Erythroblast (primary cell): ENCODE data around the gene FRRS1L.

Source experiments
- DNase-seq, 2 experiments: peaks; one replicate each; lab custom pipeline; 2025; lab: John Stamatoyannopoulos, UW
- GATA1 ChIP-seq: IDR thresholded peaks from 2 replicates; pipeline ENCODE4 v1.6.1; 2011; ENCODE audit warnings: low read depth, mild to moderate bottlenecking, control low read depth, low read length, moderate library complexity
- POLR2A ChIP-seq: IDR thresholded peaks from 2 replicates; pipeline ENCODE4 v1.6.1; 2011; ENCODE audit warnings: mild to moderate bottlenecking, low read length

FRRS1L gene

GRCh38 chr9:109166771-109167601 is at the start of gene FRRS1L:
FRRS1L (minus strand) TSS chr9:109167249; CDS start chr9:109167138, 111 bp downstream.
- peak; percentile 62 to 65 for DNase-seq
- TF ChIP-seq POLR2A (no peak), GATA1 (no peak)

- no peak for DNase-seq
- no peak for TF ChIP-seq POLR2A
- no peak for TF ChIP-seq GATA1
Measured at GRCh38 chr9:109214414-109214813, 47.4 kb upstream of the FRRS1L start.

- TF ChIP-seq GATA1 (no peak), POLR2A (no peak)
- no peak for DNase-seq
Measured at GRCh38 chr9:109213285-109214121, 46.5 kb upstream of the FRRS1L start.

GRCh38 chr9:109212768-109213167 is 45.7 kb upstream of the FRRS1L start:
- no peak for DNase-seq

GRCh38 chr9:109206670-109207069 is 39.6 kb upstream of the FRRS1L start:
- TF ChIP-seq GATA1 (no peak), POLR2A (no peak)
- peak; percentile 11 to 12 for DNase-seq

More at GRCh38 chr9:109212768-109213167, 45.7 kb upstream of the FRRS1L start:
- TF ChIP-seq GATA1 (no peak), POLR2A (no peak)

GRCh38 chr9:109205526-109205925 is 38.5 kb upstream of the FRRS1L start:
- no peak for DNase-seq

GRCh38 chr9:109203761-109204360 is 36.8 kb upstream of the FRRS1L start:
- no peak for DNase-seq
- no peak for TF ChIP-seq POLR2A
- TF ChIP-seq GATA1, result no peak

More at GRCh38 chr9:109205526-109205925, 38.5 kb upstream of the FRRS1L start:
- TF ChIP-seq POLR2A (no peak), GATA1 (no peak)

GRCh38 chr9:109199676-109200075 is 32.6 kb upstream of the FRRS1L start:
- no peak for TF ChIP-seq GATA1
- no peak for TF ChIP-seq POLR2A
- DNase-seq, result no peak

GRCh38 chr9:109198736-109199382 is 31.8 kb upstream of the FRRS1L start:
- DNase-seq, result peak; percentile 30 to 57
- no peak for TF ChIP-seq GATA1
- no peak for TF ChIP-seq POLR2A

GRCh38 chr9:109193974-109194556 is 27.0 kb upstream of the FRRS1L start:
- DNase-seq, result no peak
- no peak for TF ChIP-seq POLR2A
- no peak for TF ChIP-seq GATA1

GRCh38 chr9:109192732-109193361 is 25.8 kb upstream of the FRRS1L start:
- TF ChIP-seq GATA1, result no peak
- TF ChIP-seq POLR2A, result no peak

GRCh38 chr9:109191746-109192145 is 24.7 kb upstream of the FRRS1L start:
- no peak for DNase-seq

More at GRCh38 chr9:109192732-109193361, 25.8 kb upstream of the FRRS1L start:
- DNase-seq, result peak; percentile 13 to 15

GRCh38 chr9:109190151-109190550 is 23.1 kb upstream of the FRRS1L start:
- DNase-seq, result no peak
- TF ChIP-seq POLR2A, result no peak
- TF ChIP-seq GATA1, result no peak

More at GRCh38 chr9:109191746-109192145, 24.7 kb upstream of the FRRS1L start:
- TF ChIP-seq GATA1 (no peak), POLR2A (no peak)
